Thymus (tissue), 14 donors: ENCODE data around the gene CELSR2. TPM values are rescaled to one million over a fixed set of nuclear protein-coding genes. Genes with fewer than 3 reads are reported as not detected.
A peak's percentile ranks its signal among the peaks of the same experiment; 100 is the strongest.

Experiments used
- DNase-seq, 9 donors: peaks; one replicate each; pipeline ENCODE4 v3.0.0-alpha.2; 2013; ENCODE audit warnings: low spot score in 9 of 9, low read depth in 6 of 9, missing footprints in 1 of 9
- H3K27ac ChIP-seq, 2 donors: one replicate each; pipeline ENCODE4 v1.5.1; 2013; ENCODE audit warnings: control low read depth in 1 of 2, low read depth in 1 of 2, low read length in 1 of 2, mild to moderate bottlenecking in 1 of 2, moderate library complexity in 1 of 2
- H3K27me3 ChIP-seq, 2 donors: one replicate each; pipeline ENCODE4 v1.5.1; 2013; ENCODE audit warnings: low read length in 1 of 2; ENCODE audit not compliant: control insufficient read depth in 2 of 2, insufficient read depth in 1 of 2
- H3K36me3 ChIP-seq, 2 donors: one replicate each; pipeline ENCODE4 v1.5.1; 2013; ENCODE audit warnings: low read length in 1 of 2, mild to moderate bottlenecking in 1 of 2, moderate library complexity in 1 of 2; ENCODE audit not compliant: control insufficient read depth in 2 of 2, insufficient read depth in 2 of 2
- H3K4me1 ChIP-seq, 2 donors: one replicate each; pipeline ENCODE4 v1.5.1; 2013; ENCODE audit warnings: low read length in 2 of 2; ENCODE audit not compliant: control insufficient read depth in 2 of 2, insufficient read depth in 2 of 2
- H3K4me3 ChIP-seq, 2 donors: one replicate each; pipeline ENCODE4 v1.5.1; 2013; ENCODE audit warnings: low read length in 2 of 2, control low read depth in 1 of 2, mild to moderate bottlenecking in 1 of 2
- H3K9me3 ChIP-seq, 2 donors: one replicate each; pipeline ENCODE4 v1.5.1; 2013; ENCODE audit warnings: low read length in 1 of 2, mild to moderate bottlenecking in 1 of 2; ENCODE audit not compliant: control insufficient read depth in 2 of 2, insufficient read depth in 1 of 2
- WGBS: extraction: QIAGEN DNeasy Blood & Tissue Kit; methylation state at CpG from one replicate; pipeline ENCODE4 v1.1.7; 2013; 5-methylcytosine and 5-hydroxymethylcytosine counted together
- long read RNA-seq, 10 donors: transcript quantifications; one replicate each; lab custom pipeline, GENCODE V29; 2026
- polyA plus RNA-seq: library from polyadenylated mRNA; stranded (reverse); fragments of 200-250 nt; gene quantifications from one replicate; pipeline ENCODE4 v1.2.3, GENCODE V29; 2013
- total RNA-seq: library from RNA; stranded (reverse); fragments of 120-200 nt; gene quantifications from one replicate; pipeline ENCODE4 v1.2.4, GENCODE V29; 2013
- donor health status: healthy.

Gene CELSR2
- total RNA-seq (1.2 TPM), polyA plus RNA-seq (2.5 TPM)
- long read RNA-seq, donor 1: 0 reads
- long read RNA-seq, donor 2, partial matches to known transcripts: 60 of 66 reads
- long read RNA-seq, donor 2, other reads (novel, unspliced or antisense): 6 of 66 reads
- long read RNA-seq, donor 3, partial matches to known transcripts: 18 of 18 reads
- long read RNA-seq, donor 3, other reads (novel, unspliced or antisense): 0 of 18 reads
- long read RNA-seq, donor 4: 0 reads
- long read RNA-seq, donor 5: 0 reads
- long read RNA-seq, donor 6: 0 reads
- long read RNA-seq, donor 7: 0 reads
- long read RNA-seq, donor 8: 0 reads
- long read RNA-seq, donor 9: 0 reads
- long read RNA-seq, donor 10, partial matches to known transcripts: 0 of 1 reads
- long read RNA-seq, donor 10, other reads (novel, unspliced or antisense): 0 of 1 reads

DNA sequence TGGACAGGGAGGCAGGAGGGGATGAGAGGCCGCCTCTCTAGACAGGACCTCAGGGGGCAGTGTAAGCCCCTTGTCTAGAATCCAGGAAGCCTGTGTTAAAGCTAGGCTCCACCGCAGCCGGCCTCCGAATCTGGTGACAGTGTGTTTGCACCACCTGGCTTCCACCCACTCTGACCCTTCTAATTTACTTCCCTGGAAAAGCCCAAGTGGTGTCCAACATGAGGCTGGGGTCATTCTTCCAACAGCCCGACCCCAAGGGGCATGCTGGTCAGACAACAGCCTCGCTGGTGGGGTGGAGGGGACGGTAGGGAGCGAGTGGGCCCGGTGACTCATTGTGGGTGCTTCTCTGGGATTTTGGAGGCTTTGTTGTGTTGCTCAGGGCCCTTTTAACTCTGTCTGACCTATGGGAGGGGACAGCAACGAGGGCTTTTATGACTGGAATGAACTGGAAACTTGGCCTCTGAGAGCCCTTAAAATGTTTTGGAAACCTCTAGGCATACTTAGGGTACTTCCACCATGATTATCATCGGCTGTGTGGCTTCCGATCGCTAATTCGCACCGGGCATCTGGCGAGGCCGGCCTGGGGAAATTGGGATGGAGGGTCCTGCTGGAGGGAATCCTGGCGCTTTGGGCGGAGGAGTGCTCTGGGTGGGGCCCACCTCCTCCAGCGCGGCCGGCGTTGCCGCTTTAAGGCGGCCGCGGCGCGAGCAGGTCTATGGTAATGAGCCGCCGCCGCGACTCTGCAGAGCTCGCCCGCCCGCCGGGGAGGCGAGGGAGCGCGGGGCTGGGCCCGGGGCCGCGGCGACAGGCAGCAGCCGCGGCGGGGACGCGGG lies at the start of gene CELSR2:
Gene CELSR2, plus strand, starts transcription at position 743 of the 833 bp plus-strand sequence. CDS start 541 bp downstream, outside the sequence.
- H3K27me3 ChIP-seq: peaks cover 10 to 42% of the 10 kb centered on the region in 2 donors
- 17% methylated on average over 49 of the region's 49 CpGs for WGBS
- peaks cover 9 to 18% of the 10 kb centered on the region in 2 donors for H3K4me1 ChIP-seq
- no peak within 1 kb of the TSS for H3K27ac ChIP-seq
- H3K4me3 ChIP-seq: peak within 1 kb of the TSS; percentile 23 to 76
- peak in 8 of 9 donors; percentile 18 to 84 (median 66) for DNase-seq
- H3K9me3 ChIP-seq: peaks cover 0 to 15% of the 10 kb centered on the region in 2 donors
- no peaks in the 10 kb centered on the region for H3K36me3 ChIP-seq

DNA sequence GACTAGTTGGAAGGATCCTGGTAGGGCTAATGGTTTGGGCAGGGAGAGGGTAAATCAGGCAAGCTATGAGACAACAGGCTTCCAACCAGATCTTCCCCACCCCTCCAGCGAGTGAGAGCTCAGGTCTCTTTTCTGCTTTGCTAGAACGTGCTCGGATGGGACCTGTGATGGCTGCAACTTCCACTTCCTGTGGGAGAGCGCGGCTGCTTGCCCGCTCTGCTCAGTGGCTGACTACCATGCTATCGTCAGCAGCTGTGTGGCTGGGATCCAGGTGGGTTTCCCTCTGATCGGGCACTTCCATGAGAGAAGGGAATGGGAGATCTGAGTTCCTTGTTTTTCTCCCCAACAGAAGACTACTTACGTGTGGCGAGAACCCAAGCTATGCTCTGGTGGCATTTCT lies 49.6 kb upstream of the CELSR2 start:
- 35% methylated on average over 10 of the region's 10 CpGs for WGBS
- Histone ChIP-seq H3K27me3 (peaks cover 0 to 2% of the 10 kb centered on the region in 2 donors), H3K4me3 (no peak overlapping the region), H3K27ac (no peak overlapping the region), H3K36me3 (no peaks in the 10 kb centered on the region), H3K4me1 (peaks cover 4 to 11% of the 10 kb centered on the region in 2 donors), H3K9me3 (no peaks in the 10 kb centered on the region)
- peak in 3 of 9 donors; percentile 12 to 52 (median 30) for DNase-seq

GRCh38 chr1:109201123-109201703 lies 48.1 kb upstream of the CELSR2 start:
- Histone ChIP-seq H3K9me3 (no peaks in the 10 kb centered on the region), H3K4me3 (no peak overlapping the region), H3K27ac (no peak overlapping the region), H3K4me1 (peaks cover 4 to 11% of the 10 kb centered on the region in 2 donors), H3K36me3 (no peaks in the 10 kb centered on the region), H3K27me3 (peaks cover 0 to 2% of the 10 kb centered on the region in 2 donors)
- WGBS: 67% methylated on average over 2 of the region's 2 CpGs
- peak in 2 of 9 donors; percentile 17 to 41 for DNase-seq

GRCh38 chr1:109204484-109204883 lies 44.9 kb upstream of the CELSR2 start:
- Histone ChIP-seq H3K27me3 (peaks cover 0 to 2% of the 10 kb centered on the region in 2 donors), H3K27ac (no peak overlapping the region), H3K36me3 (no peaks in the 10 kb centered on the region), H3K4me3 (no peak overlapping the region), H3K9me3 (no peaks in the 10 kb centered on the region), H3K4me1 (peaks cover 2 to 6% of the 10 kb centered on the region in 2 donors)
- no peak for DNase-seq
- WGBS: 35% methylated on average over 5 of the region's 5 CpGs

DNA sequence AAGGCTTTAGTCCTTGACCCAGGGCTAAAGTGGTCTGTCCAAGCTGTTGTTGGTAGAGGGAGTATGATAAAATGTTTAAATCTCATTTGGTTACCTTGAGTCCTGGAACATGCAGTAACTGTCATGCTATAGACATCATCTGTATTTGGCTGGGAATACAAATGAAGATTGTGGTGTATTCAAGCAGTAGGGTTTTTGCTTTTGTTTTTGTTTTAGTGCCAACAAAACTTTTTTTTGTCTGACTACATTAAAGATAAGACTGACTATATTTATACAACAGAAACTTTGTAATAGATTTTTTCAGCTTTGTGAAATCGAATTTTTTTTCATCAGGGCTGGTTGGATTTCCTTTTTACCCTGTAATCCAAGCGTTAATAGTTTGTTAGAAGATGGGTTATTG lies 43.0 kb upstream of the CELSR2 start:
- 69% methylated on average over 2 of the region's 2 CpGs for WGBS

DNA sequence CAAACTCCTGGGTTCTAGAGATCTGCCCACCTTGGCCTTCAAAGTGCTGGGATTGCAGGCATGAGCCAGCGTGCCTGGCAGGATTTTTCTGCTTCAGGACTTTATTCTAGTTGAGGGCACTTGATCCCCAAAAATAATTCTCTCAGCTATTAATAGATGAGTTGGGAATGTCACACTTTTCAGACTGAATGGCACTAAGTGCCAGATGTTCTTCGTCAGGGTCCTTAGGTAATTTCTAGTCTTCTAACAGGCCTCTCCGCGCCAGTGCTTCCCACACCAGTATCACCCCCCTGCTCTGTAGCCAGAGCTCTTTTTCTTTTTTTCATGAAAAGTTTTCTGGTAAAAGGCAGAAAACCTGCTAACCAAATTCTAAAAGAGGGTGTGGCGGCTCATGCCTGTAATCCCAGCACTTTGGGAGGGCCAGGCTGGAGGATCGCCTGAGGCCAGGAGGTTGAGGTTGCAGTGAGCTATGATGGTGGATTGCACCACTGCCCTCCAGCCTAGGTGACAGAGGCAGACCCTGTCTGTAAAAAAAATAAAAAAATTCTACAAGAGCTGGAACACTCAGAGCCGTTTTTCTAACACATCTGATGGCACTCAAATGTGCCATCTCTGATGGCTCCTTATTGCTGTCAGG lies 41.8 kb upstream of the CELSR2 start:
- WGBS: 93% methylated on average over 7 of the region's 7 CpGs
- Histone ChIP-seq H3K27ac (no peak overlapping the region), H3K4me3 (no peak overlapping the region), H3K9me3 (no peaks in the 10 kb centered on the region), H3K36me3 (no peaks in the 10 kb centered on the region), H3K27me3 (no peaks in the 10 kb centered on the region), H3K4me1 (peaks cover 0 to 3% of the 10 kb centered on the region in 2 donors)
- no peak for DNase-seq

More for the DNA sequence above, 43.0 kb upstream of the CELSR2 start:
- Histone ChIP-seq H3K4me3 (no peak overlapping the region), H3K9me3 (no peaks in the 10 kb centered on the region), H3K4me1 (peaks cover 0 to 3% of the 10 kb centered on the region in 2 donors), H3K27me3 (no peaks in the 10 kb centered on the region), H3K36me3 (no peaks in the 10 kb centered on the region), H3K27ac (no peak overlapping the region)
- no peak for DNase-seq

- Histone ChIP-seq H3K9me3 (no peaks in the 10 kb centered on the region), H3K36me3 (no peaks in the 10 kb centered on the region), H3K4me3 (no peak overlapping the region), H3K27me3 (no peaks in the 10 kb centered on the region), H3K4me1 (peaks cover 0 to 6% of the 10 kb centered on the region in 2 donors), H3K27ac (no peak overlapping the region)
- no peak for DNase-seq
- 94% methylated on average over 7 of the region's 7 CpGs for WGBS
Measured at GRCh38 chr1:109208394-109208793, 40.9 kb upstream of the CELSR2 start.

DNA sequence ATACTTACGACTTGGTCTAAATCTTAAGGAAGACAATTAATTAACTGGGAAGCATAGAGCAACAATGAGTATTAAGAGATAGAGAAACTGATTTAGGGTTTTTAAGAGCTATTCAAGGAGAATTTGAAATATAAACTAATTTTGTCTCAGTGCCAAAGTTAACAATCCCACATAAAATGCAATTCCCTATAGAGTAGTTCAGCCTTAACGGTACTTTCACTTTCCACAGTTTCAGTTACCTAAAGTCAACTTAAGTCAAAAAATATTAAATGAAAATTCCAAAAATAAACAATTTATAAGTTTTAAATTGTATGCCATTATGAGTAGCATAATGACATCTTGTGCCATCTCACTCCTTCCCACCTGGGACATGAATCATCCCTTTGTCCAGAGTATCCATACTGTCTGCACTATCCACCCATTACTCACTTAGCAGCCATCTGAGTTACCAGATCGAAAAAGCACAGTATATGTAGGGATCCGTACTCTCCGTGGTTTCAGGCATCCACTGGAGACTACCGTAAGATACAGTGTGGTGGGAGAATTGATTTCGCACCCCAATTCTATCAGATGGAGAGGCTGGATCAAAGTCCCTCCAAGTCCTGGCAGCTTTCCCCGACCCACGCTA lies 40.4 kb upstream of the CELSR2 start:
- no peak overlapping the region for H3K4me3 ChIP-seq
- WGBS: 85% methylated on average over 9 of the region's 9 CpGs
- no peak overlapping the region for H3K27ac ChIP-seq
- H3K4me1 ChIP-seq: peaks cover 0 to 8% of the 10 kb centered on the region in 2 donors
- DNase-seq: no peak
- H3K9me3 ChIP-seq: no peaks in the 10 kb centered on the region
- H3K36me3 ChIP-seq: no peaks in the 10 kb centered on the region
- H3K27me3 ChIP-seq: no peaks in the 10 kb centered on the region
